Measurements from ENCODE around the gene SH2D1A.
"Not testable (repeated sequence)": the region's sequence is repeated elsewhere in the genome, so short reads cannot be mapped to it uniquely, and the experiment has no call there.

SH2D1A gene

DNA sequence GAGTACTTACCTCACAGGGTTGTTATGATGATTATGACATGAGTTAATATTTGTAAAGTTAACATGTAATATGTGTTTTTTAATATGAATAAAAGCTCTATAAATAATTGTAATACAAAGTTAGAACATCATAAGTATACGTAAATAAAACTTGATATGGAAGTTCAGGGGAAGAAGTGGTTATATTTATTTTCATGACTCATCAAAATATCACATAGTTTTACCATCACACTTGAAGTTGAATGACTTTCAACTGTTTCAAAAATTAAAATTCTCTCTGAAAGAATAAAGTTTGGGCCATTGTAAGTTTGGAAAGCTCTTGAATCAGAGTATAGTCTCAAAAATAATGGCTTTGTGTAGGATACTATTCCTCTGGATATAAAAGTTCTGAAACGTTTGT is 8.3 kb downstream of the SH2D1A start:
- DNase-seq, result no peak

DNA sequence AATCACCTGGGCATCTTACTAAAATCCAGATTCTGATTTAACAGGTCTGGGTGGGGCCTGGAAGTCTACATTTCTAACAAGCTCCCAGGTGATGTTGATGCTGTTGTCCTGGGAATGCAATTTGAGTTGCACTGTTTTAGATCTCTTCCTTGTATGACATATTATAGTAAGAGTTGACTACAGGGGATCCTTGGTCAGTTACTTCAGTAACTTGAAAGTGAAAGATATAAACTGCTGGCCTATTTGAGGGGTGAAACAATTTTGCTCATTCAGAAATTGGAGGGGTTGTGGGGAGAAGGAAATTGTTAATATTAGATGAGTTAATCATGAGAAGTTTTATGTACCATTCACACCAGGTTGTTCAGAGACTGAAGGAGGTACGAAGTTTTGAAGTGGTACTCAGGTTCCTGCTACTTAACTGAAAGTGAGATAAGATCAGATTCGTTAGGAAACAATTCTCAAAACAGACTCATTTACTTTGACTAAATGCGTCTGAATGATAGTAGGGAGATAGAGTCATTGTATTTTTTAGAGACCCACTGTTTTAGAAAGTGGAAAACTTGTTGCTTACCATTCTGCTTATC is 12.5 kb downstream of the SH2D1A start:
- no peak for DNase-seq

DNA sequence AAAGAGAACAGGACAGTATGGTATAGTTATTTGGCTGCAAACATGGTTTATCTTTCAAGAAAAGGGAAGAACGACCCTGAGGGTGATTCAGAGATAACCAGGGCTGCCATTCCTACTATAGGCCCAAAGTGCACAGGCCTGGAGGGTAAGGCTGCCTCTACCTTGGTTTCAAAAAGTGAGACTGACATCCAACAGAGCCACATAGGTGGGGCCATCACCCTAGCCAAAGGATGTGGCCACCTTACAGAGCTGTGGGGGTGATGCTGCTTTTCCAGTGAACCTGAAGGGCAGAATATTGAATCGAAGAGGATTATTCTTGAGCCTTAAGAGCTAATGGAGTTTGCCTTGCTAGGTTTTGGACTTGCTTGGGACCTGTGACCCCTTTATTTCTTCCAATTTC is 15.7 kb downstream of the SH2D1A start:
- no peak for DNase-seq

DNA sequence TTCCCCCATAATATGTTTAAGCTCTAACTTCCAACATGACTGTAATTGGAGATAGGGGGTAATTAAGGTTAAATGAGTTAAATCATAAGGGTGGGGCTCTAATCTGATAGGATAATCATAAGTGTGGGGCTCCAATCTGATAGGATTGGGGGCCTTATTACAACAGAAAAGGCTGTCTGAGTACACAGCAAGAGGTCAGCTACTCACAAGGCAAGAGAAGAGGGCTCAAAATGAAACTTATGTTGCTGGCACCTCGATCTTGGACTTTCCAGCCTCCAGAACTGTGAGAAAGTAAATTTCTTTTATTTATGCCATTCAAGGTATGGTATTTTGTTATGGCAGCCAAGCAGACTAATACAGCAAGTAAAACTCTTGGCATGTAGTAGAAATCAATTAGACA is 16.4 kb downstream of the SH2D1A start:
- DNase-seq, result no peak

DNA sequence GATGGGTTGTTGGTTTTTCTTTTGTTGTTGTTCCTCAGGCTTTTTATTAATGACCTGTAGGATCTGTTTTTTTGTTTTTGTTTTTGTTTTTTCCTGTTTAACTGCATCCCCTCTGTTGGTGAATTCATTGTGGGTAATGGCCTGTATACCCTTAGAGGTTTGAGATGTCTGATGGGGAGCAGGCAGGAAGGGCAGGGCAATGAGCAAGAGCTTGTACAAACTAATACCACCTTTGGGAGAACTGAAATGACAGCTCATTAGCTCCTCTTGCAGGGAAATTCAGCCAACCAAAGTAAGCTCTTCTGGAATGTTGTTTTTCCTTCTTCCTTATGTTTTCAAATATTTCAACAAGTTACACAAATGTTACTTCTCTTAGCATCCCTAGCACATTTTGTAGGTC is 23.4 kb downstream of the SH2D1A start:
- DNase-seq, result no peak

DNA sequence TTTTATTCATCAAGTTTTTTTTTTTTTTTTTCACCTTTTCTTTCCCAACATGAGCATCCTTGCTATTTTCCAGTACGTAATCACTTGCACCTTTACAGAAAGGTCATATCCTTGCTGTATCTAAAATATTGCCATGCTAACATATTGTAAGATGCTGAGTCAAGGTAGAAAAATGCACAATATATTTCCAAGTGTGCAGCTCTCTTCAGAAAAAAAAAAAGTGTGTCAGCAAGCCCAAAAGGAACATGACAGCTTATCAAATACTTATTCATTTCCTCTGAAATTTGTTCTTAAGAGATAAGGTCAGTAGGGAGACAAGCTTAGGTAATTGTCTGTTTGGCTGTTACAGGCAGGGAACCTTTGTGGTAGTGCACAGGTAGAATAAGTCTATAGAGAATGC is 27.0 kb downstream of the SH2D1A start:
- no peak for DNase-seq

DNA sequence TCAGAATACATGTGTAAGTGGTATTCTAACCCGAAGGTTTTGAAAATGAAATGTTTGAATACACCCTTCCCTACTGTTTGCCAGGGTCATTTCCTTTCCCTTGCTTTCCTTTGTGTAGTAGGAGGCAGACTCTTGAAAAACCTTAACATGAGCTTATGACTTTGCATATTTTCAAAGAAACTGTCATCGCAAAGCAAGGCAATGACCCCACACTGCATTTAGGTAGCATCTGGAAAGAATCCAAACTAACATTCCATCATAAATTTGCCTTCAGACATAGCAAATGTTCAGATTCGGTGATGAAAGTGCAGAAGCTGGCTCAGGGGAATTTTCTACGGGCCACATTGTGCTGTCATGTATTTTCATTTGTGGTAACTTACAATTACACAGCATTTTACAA is 32.3 kb downstream of the SH2D1A start:
- DNase-seq, result no peak

DNA sequence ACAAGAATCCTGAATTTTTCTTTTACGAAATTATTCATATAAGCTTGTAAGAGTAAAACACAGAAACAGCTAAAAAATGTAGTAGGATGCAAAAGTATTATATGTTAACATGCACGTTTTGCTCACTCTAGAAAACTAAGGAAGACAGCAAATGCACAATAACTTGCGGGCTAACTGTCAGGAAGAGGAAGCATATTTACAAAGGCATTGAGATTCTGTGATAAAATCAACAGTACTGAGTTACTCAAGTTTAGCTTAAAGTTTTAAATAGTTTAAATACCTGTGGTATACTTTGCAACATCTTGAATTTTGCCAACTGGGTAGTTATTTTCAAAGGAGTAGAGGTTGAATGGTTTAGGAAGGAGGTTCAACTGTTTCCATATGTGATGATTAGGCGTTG is 37.0 kb downstream of the SH2D1A start:
- DNase-seq, result no peak

DNA sequence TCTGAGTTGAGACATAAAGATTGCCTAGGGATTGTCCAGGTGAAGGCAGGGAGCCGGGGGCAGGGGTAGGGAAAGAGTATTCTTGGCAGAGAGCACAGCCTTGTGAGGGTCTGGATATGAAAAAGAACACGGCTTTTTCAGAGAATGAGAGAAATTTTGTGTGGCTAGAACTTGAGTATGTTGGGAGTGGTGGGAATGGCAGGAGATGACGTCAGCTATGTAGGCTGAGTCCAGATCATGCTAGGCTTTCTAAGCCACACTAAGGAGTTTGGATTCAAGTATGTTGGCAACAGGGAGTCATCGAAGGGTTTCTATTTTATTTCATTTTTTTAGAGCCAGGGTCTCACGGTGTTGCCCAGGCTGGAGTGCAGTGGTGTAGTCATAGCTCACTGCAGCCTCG is 40.0 kb downstream of the SH2D1A start:
- no peak for DNase-seq

DNA sequence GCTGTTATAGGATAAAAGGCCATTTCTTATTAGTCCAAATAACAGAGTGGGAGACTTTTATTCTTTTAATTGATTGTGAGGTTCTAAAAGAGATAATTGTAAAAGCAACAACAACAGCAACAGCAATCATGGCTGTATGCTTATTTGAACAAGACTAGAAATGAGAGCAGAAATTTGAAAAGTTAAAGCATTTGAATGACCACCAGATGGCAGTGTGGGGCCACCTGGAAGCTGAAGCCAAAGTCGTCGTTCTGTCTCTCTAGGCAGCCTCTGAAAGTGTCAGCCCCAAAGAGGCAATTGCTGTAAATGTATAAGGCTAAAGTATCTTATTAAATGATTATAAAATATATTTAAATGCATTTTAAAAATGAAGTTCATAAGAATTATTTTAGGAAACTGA is 42.2 kb downstream of the SH2D1A start:
- peak; percentile 50 to 71 (median 59) for DNase-seq

DNA sequence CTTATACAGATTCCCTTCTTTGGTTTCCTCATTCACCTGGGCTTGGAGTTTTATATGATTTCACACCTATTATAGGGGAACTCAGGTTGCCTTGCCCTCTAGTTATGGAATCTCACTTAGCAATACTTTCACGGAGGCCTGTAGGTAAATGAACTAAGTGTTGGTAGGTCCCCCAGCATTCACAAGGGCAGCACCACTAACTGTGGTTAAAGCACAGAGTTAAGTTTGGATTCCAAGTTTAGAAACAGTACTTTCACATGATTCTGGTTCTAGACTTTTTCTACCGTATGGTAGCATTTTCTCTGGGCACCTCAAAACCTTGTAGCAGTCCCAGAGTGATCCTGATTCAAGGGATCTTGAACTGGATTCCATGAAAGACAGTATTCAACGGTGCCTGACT is 46.4 kb downstream of the SH2D1A start:
- no peak for DNase-seq

DNA sequence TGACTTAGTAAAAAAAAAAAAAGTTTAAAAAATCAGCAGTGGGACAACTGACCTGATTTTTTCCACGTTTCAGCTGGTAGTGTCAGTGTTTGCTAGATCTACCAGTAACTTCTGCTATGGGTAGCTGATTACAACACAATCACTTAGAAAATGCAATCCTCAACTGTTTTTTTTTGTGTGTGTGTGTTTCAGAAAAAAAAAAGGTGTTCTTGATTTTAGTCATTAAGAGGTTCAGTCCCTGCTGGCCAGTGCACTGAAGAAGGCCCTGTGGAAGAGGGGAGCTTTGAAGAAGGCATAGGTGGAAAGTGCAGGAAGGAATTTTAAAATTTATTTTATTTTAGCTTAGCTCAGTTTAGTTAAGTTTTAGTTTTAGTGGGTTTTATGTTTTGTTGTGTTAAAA is 46.9 kb downstream of the SH2D1A start:
- peak in 3 of 4 experiments; percentile 1 to 23 (median 20) for DNase-seq

DNA sequence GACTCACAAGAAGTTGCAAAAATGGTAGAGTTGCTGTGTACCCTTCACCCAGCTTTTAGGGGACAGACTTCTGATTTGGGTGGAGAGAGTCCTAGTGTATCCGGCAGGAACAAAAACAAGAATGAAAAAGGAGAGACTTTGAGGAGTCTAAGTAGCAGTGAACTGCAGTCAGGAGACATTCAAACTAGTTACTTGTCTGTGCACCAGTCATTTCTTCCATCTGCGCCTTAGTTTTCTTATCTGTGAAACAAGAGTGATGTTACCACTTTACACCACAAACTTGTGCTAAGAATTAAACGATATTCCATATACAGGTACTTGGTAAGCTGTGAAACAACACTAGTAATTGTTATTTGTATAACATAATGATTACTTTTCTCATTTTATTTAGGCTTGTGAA is 47.3 kb downstream of the SH2D1A start:
- DNase-seq, result no peak

DNA sequence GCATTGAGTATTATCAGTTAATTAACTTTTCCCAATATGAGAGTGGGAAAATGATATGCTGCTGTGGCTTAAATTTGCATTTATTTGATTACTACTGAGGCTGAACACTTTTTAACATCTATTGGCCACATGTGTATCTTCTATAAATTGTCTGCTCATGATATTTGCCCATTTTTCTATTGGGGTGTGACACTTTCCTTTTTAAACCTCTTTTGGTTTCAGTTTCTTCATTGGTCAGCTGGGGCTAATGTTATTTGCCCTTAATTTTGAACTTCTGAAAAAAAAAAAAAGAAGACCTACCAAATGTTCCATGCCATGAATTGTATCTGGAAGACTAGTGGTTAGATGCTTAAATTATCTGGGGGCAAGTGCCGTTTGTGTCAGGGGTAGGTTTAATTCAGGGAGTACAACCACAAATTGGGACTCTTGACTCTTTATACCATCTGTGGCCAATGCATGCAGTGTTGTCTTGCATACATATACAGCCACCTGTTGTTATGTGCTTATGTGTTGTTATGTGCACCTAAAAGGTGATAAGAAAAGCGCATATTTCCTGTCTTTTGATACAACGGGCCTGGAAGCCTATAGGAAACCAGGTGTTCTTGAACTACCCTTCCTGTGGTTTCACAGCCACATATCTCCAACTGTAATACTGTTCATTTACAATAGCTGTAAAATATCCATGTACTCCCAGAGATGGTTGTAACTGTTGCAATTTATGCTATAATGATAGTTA is 49.0 kb downstream of the SH2D1A start:
- DNase-seq, result no peak

DNA sequence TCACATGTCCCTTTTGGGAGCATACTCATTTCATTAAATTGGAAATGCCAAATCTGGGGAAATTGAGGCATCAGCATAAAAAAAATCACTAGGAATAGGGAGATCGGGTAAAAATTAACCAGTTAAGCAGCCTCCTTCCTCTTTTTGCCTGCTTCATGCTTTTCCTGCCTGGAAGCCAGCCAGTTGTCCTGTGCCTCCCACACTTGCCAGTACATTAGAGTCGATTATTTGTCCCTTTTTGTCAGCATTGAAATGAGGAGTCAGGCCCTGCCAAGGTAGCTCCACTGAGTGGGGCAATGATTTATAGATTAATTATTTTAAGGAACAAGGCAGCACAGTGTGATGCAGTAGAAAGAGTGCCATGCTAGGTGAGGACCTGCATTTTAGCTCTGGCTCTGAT is 55.3 kb downstream of the SH2D1A start:
- DNase-seq, result peak in 3 of 4 experiments; percentile 0 to 7 (median 6)

DNA sequence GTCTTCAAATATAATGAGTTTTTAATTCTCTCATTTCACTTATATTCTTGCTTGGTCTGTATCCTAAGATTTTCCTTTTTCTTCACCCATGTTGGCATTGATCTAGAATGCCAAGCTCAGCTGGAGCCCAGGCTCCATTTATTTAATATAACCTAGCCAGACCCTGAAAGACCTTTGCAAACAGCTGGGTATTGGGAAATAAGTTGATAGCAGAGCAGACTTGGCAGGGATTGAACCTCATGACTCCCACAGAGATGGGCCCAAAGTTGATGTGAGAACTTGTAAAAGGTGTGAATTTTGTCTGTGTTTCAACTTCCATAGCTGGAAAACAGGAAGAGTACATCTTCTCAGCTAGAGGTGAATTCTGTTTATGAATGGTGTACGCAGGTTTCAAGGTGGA is 59.5 kb downstream of the SH2D1A start:
- no peak for DNase-seq

DNA sequence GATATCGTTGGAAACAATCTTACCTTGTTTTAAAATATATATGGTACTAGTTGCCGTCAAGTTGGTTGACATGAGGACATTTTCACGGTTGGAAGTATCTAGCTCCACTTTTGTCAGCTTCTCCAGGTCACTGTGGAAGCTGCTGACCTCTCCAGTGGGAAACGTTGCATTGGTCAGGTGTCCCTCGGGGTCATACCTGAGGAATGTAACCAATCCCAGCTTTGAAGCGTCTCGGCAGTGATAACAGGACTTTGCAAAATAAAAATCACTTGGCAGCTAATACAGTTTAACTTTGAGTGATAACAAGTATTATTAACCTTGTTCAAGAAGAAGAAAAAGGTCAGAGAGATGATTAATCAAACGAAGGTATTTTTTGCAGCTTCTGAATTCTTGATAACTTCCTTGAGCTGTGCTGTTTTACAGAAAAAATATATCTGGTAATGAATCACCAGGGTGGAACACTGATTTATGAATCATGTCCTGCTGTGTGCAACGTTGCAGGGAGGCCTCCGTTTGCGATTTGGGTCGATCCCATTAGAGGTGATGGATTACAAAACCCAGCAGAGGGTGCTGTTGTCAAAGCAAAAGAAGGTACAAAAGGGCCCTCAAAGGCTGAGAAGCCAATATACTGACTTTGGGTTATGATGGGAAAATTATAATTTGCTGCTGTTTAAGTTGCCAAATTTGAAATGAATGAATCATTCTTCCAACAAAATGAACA is 60.1 kb downstream of the SH2D1A start:
- peak; percentile 53 to 71 (median 58) for DNase-seq

DNA sequence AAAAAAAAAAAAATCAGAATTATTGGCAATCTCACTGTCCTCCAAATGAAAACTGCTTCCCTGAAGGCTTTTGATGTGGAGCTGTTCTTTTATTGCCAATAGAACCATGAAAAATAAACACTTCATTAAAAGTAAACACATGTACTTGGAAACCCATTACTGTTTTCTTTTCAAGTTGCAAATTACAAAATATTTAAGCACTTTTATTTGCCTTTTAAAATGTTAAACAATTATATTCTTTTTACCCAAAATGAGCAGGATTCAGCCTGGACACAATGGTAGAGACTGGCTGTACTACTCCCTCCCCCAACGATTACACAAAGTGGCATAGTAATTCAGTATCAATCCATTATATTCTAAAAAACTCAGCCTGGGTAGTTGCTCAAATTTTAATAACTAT is 60.9 kb downstream of the SH2D1A start:
- DNase-seq, result no peak

DNA sequence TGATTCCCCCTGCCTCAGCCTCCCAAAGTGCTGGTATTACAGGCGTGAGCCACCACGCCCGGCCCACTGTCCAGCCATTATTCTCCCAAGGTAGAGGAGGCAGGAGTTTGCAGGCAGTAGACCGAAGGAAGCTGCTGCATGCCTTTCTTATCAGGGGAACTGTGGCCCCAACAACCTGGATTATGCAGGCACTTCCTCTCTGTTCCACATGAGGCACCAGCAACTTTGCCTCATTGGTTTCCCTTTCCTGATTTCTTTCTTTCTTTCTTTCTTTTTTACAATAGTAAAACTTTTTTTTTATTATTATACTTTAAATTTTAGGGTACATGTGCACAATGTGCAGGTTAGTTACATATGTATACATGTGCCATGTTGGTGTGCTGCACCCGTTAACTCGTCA is 62.0 kb downstream of the SH2D1A start:
- DNase-seq, result not testable (repeated sequence)

DNA sequence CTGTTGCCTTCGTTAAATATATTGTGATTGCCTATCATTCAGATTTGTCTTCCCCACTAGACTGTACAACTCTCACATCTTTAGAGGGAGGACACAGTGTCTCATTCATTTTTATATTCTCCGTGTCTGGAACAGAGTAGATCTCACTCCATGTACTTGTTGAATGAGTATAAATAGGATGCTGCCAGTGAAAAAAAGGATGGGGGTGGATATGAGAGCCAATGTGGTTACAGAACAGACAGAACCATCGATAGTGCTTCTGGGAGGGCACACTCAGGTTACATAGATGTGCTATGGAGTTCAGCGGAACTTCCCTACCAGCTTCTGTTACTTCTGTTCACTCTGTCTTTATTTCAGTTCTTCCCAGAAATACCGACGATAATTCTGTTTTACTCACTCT is 66.9 kb downstream of the SH2D1A start:
- no peak for DNase-seq

DNA sequence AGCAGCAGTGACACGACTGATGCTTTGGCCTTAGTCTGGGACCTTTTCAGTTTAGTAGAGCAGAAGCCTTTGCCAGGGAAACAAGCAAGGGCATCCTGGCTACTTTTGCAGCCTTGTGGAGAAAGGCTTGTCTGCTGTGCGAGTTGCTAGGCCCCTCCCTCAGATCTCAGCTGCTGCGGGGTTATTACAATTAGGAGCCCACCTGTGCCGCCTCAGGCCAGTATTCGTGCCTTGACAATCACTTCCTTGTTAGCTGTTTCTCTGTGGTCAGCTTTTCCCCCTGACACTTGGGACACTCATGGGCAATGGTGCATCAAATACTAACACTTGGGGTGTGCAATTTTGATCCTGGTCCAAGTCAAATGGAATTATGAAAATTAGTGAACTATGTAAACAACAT is 67.9 kb downstream of the SH2D1A start:
- no peak for DNase-seq

DNA sequence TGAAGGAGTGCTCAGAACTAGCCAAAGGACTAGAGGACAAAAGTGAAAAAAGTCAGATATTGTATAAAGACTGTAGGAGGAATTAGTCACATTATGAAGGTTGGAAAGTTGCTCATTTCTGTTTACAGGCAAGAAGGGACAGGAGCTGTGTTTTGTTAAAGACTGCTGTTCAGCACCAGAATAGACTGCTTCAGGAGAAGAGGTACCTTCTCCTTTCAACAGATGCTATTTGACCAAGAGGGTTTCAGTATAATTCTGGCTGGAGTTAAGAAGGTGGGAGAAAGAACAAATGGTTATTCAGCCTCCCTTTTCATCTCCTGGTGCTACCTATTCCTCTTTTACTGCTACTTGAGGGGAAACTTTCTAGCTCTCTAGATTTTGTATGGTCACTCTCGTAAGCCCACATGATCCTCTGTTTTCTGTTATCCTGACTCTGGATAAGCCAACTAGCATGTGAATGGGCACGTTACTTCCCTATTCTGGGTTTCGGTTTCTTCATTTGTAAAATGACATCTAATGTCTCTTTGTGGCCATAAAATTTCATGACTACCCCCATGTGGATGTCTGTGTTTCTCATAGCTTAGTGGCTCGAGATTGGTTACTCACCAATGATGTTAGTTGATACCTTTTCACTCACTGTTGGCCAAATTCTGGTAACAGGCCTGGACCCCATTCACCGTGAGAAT is 68.9 kb downstream of the SH2D1A start:
- DNase-seq, result peak; percentile 8 to 55 (median 38)

DNA sequence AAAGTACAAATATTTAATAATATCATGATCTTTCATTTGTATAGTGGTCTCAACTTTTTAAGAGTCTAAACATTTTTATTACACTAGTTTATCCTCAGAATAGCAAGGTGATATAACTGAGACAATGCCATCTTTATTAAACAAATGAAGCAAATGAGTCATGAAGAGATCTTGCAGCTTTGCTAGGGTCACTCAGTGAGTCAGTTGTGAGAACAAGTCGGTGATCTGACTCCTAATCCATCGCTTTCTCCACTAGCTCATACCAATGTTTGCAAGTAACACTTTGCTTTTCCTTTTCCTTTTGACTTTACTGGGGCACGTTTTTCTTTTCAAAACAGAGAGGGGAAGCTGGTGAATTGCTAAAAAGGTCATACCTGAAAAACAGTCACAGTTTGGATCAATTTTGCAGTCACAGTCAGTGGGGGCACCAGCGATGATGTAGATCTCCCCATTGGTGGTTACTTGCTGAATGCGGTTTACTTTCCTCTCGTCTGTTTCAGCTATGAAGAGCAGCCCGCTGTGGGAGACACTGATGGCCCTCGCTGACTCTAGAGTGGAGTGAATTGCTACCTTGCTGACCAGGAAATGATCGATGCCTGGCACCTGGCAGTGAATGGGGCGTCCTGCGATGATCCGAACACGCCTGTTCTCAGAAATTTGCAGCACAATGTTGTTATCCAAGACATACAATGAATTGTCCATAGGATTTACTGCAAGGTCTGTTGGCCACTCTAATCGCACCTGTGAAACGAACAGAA is 75.7 kb downstream of the SH2D1A start:
- no peak for DNase-seq

Data from suppressor macrophage (primary cell).